ENCODE measurements around the gene ABCC5.
A peak's percentile ranks its signal among the peaks of the same experiment; 100 is the strongest.

The ABCC5 gene

DNA sequence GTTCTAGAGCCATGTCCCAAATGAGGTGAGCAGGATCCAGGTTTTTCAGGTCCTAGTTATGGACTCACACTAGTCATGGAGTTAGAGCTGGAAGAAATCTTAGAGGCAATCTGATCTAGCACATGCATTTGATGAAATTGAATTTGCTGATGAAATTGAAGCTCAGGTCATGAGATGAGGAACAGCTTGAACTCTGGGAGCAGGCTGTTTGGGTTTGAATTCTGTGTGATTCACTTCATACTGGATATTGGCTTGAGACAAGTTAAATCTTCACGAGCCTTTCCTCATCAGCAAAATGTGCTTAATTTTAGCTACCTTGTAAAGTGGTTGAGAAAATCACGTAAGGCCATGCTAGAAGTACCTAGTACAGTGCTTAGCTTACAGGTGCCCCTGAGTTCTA is 99.5 kb downstream of the ABCC5 start:
- ATAC-seq, result no peak

- ATAC-seq, result no peak
These were observed 99.9 kb downstream of the ABCC5 start for GRCh38 chr3:183917776-183918175.

GRCh38 chr3:183914856-183915255 is 102.8 kb downstream of the ABCC5 start:
- no peak for ATAC-seq

DNA sequence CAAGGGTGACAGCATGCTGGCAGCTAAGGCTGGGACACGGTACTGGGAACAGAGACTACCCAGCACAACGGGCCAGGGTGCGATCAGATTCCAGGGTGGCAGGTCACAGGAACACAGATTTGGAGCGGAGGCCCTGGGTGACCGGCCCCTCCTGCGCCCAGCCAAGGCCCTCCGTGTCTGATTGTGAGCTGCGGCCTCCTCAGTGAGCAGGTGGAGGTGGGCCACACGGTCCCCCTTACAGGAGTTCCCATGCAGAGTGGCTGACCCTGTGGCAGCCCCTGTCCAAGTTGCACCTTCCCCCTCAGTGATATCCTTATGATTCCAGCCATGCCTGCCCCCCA is 104.1 kb downstream of the ABCC5 start:
- ATAC-seq, result no peak

- no peak for ATAC-seq
These were observed 104.6 kb downstream of the ABCC5 start for GRCh38 chr3:183912895-183913579.

DNA sequence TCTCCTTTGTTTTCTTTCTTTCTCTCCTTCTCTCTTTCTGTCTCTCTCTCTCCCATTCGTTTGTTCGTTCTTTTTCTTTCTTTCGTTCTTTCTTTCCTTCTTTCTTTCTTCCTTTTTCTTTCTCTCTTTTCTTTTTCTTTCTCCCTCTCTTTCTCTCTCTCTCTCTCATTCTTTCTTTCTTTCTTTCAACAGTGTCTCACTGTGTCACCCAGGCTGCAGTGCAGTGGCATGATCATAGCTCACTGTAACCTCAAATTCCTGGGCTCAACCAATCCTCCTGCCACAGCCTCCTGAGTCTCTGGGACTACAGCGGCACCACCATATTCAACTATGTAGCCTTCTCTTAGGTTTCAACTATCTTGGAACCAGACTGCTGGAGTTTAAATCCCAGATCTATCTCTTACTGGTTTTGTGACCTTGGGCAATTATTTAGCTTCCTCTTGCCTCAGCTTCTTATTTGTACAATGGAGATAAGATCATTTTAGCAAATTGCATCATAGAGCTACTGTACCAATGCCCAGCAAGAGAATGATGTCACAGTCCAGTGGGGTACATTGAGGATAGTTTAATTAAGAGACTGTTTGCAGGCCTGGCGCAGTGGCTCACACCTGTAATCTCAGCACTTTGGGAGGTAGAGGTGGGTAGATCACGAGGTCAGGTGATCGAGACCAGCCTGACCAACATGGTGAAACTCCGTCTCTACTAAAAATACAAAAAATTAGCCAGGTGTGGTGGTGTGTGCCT is 105.7 kb downstream of the ABCC5 start:
- ATAC-seq, result no peak

GRCh38 chr3:183911087-183911486 is 106.6 kb downstream of the ABCC5 start:
- ATAC-seq, result no peak

DNA sequence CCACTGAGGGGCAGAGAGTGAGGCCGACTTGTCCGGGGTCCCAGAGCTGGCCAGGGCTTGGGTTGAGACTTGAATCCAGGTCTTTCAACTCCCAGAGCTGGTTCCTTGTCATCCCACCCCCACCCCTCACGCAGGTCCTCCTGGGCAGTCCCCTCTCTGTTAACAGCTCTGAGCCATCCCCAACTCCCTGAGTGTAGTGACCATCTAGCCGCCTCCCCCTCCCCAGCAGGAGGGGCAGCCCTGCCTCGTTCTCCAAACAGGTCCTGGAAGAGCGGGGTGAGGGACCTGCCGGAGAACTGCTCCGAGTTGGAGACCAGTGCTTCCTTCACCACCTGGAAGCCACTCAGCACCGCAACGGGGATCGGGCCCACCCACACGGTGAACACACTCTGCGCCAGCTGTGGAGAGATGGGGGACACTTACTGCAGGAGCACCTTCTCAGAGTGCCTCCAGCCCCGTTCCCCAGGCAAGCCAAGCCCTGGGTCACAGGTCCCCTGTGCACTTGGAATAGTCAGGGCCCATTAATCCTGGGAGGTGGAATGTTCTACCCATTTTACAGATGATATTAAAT is 108.6 kb downstream of the ABCC5 start:
- ATAC-seq, result no peak

GRCh38 chr3:183907911-183908331 is 109.8 kb downstream of the ABCC5 start:
- ATAC-seq, result no peak

GRCh38 chr3:183907176-183907575 is 110.5 kb downstream of the ABCC5 start:
- ATAC-seq, result no peak

DNA sequence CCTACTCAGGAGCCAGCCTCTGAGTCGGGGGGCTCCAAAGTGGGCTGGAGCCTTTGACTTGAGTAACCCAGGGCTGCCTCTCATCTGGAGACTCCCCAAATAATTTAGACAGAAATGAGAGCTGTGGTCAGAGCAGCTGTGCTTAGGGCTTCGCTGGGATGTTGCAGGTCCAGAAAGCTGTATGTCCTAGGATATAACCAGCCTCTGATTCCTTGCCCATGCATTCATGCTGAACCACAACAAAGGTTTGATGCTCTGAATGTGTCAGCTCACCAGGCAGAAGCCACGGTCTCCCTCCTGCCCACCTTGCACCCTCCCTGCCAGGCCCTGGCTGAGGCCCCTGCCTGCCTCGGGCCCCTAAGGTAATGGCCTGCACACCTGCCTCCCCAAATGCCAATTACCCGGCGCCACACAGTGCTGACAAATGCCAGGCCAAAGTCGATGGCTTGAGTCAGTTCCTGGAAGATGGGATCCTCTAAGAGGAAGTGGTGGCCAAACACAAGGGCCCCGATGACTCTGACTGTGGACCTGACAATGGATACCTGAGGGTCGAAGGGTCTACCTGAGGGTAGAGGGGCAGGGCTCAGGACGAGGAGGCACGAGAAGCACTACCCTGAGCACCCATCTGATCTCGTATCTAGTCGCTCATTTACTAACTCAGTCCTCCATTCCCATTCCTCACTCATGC is 111.3 kb downstream of the ABCC5 start:
- no peak for ATAC-seq

GRCh38 chr3:183904833-183905780 is 112.6 kb downstream of the ABCC5 start:
- no peak for ATAC-seq

- no peak for ATAC-seq
These were observed 119.7 kb downstream of the ABCC5 start for GRCh38 chr3:183898028-183898431.

DNA sequence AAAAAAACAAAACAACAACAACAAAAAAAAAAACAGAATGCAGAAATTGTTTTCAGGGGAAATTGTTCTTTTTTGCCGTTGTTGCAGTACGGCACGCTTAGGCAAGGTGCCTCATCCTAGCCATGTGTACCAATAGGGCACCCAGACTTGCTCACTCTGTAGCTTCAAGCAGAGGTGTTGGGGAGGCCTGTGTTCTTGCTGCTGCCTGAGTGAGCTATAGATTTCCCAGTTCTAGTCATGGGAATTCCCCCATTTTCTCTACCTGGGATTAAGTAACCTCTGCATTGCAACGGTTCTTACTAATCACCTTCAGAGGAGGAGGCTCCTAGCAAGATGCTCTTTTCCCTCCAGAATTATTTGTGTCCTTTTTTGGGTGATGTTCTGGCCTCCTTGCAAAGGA is 120.1 kb downstream of the ABCC5 start:
- ATAC-seq, result peak; percentile 52 to 58

DNA sequence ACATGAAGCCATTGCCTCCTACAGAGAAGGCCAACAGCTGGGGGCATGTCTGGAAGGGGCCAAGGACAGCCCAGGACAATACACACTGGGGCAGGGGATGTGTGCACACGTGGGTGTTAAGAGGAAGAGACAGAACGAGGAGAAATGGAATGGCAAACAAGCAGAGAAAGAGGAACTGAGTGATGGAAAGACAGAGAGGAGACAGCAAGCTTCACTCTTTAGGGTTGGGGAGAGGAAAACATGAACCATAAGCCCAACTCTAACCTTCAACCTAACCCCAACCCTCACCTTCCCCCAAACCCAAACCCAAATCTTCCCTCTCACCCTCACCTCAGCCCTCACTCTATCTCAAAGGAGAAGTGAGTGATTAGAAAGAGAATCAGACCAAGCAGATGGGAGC is 121.1 kb downstream of the ABCC5 start:
- no peak for ATAC-seq

- ATAC-seq, result no peak
These were observed 121.5 kb downstream of the ABCC5 start for GRCh38 chr3:183896184-183896583.

DNA sequence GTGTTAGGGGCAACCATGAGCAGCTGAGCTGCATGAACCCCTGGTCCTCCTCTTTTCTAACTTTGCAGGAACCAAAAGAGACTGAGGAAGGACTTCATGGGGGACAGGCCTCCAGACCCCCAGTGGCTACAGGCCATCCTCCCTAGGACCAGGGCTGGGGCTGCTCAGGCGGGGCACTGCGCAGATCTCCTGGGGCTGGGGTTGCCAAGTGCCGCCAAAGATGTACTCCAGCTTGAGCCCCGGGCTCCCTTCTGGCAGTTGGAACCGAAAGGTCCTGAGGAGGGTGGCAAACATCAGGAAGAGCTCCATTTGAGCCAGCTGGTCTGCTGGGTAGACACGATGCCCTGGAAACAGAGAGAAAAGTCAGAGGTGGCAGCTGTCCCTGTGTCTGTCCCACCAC is 121.9 kb downstream of the ABCC5 start:
- ATAC-seq, result no peak

- ATAC-seq, result peak; percentile 48 to 65
These were observed 122.4 kb downstream of the ABCC5 start for GRCh38 chr3:183895296-183895695.

- ATAC-seq, result no peak
These were observed 125.0 kb downstream of the ABCC5 start for GRCh38 chr3:183892610-183893214.

DNA sequence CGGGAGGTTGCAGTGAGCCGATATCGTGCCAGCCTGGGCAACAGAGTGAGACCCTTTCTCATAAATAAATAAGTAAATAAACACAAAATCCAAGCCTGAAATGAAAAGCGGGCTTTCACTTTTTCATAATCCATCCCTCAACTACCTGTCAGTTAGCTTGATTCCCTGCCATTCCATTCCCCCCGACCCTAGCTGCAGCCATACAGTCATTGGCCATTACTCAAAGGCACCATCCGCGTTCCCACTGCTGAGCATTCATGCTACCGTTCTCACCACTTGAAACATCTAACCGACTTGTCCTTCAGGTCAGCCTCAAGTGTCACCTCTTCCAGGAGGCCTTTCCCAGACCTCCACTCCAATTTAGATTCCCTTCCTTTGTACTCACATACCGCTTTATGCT is 131.9 kb downstream of the ABCC5 start:
- no peak for ATAC-seq

DNA sequence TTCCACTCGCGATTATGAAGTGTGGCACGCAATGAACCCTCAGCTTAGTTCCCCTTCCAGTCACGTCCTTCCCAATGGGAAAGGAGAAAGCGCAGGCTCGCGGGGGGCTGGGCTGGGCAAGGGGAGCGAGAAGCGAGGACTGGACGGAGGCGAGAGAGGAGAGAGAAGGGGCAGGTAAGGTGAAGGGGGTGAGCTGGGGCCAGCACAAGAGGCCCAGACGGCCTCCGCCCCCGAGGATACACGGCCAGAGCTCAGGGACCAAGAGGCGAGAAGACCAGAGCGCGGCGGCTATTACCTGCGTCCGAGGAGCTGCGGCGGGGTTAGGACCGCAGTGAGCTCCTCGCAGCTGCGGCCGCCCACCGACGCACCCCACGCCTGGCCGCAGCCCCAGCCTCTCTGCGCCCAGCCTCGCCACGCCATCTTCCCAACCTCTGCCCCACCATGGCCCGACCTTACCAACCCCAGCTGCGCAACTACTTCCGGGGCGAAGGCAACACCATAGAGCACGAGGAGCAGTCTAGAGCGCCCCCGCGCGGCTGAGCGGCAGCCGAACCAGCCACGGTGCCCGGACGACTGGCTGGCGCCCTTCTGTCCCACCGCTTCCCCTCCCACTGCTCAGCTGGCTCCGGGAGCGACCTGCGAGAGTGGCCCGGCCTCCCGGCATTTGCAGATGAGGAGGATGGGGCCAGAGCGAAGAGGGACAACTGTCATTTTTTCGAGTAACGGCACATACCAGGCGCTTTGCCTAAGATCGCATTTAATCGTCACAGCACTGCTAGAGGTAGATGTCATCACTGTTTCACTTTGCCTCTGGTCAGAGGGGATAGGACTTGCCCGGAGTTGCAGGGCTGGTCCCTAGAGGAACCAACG is 133.0 kb downstream of the ABCC5 start, which contains the start of gene PARL:
Gene PARL (minus strand): TSS at position 454 of the 870 bp plus-strand sequence. CDS start 34 bp downstream, at position 420.
- peak; percentile 100 for ATAC-seq
